Stimulated activated CD4-positive, alpha-beta T cell treated with anti-CD3 and anti-CD28 coated beads, Interleukin-2, amount 100 ng/mL, for 48 hours (primary cell): ENCODE measurements around the gene RALB.
A peak's percentile ranks its signal among the peaks of the same experiment; 100 is the strongest.

Experiments
- DNase-seq, 2 donors: peaks; one replicate each; pipeline ENCODE4 v3.0.0-alpha.2; 2020

The RALB gene

GRCh38 chr2:120265006-120265405, 12.4 kb downstream of the RALB start:
- no peak for DNase-seq

- no peak for DNase-seq
Measured at GRCh38 chr2:120267348-120267747, 14.7 kb downstream of the RALB start.

- no peak for DNase-seq
Measured at GRCh38 chr2:120269076-120269744, 16.6 kb downstream of the RALB start.

DNA sequence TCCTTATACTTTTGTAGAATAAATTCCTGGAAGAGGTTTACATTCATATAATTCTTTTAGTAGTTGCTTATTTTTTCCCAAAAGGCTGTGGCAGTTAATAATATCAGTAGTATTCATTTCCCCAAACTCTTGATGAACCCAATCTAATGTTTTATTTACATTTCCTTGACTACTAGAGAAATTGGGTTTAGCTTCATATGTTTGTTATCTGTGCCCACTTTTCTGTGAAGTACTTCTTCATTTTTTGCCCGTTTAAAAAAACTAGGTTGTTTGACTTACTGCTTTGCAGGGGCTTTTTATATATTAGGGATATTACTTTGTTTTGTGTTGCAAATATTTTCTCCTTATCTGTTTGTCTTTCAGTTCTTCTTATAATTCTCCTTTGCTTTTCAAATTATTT, 17.2 kb downstream of the RALB start:
- DNase-seq = no peak

DNA sequence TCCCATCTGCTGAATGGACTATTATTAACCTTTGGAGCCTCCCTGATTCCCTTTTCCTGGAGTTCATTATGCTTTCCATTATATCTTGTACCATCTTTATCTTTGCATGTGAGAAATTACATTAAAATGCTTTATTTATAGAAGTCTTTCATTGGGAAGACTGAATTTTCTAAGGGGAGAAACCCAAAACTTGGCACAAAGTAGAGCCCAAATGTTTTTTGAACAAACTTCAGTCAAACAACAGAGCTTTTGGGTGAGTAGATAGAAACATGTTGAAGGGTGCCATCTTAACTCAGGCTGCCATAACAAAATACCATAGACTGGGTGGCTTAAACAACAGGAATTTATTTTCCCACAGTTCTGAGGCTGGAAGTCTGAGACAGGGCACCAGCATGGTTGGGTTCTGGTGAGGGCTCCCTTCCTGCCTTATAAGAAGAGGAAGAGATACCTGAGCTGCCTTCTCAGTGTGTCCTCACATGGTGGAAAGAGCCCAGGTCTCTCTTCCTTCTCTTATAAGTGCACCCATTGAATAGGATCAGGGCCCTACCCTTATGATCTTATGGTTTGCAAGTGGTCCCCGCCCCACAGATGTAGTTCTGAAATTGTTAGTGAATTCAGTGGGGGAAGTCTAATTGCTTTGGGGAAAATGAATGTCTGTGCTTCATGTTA, 19.2 kb downstream of the RALB start:
- no peak for DNase-seq

- no peak for DNase-seq
Measured at GRCh38 chr2:120272763-120273481, 20.3 kb downstream of the RALB start.

- DNase-seq = no peak
Measured at GRCh38 chr2:120275617-120276400, 23.2 kb downstream of the RALB start.

- DNase-seq = no peak
Measured at GRCh38 chr2:120277505-120278205, 25.0 kb downstream of the RALB start.

- no peak for DNase-seq
Measured at GRCh38 chr2:120278901-120279300, 26.2 kb downstream of the RALB start.

DNA sequence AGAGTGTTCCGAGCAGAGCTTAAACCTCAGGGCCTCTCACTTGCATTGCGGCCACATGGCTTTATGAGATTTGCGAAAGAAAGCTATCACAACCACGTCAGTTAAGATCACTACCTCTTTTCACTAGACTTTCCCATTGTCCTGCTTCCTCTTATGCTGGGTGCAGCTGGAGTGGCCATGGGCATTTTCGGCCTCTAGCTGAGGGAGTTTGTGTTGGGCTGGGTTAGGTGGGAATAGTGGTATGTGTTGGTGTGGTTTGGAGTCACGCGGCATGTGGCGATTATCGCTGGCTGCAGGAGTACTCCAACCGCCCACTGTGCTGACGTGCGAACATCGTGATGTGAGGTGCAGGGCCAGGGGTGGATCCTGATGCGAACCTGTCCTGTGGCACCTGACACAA, 27.1 kb downstream of the RALB start:
- no peak for DNase-seq

DNA sequence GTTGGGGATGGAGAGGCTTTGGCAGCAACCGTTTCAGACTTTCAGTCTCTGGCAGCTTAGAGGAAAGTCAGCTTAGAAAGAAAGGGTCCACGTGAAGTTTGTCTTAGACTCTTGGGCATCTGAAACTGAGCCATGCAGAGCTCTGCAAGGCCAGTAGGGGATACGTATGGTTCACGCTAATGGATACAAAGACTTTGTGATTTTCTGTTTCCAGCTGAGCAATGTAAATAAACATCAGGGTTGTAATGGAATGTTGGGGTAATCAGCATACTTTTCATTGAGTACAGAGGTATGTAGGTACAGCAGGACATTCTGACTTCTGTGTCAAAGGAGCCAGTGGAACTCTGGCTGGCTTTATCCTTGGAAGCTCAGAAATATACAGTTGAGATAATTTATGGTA, 31.0 kb downstream of the RALB start:
- no peak for DNase-seq

DNA sequence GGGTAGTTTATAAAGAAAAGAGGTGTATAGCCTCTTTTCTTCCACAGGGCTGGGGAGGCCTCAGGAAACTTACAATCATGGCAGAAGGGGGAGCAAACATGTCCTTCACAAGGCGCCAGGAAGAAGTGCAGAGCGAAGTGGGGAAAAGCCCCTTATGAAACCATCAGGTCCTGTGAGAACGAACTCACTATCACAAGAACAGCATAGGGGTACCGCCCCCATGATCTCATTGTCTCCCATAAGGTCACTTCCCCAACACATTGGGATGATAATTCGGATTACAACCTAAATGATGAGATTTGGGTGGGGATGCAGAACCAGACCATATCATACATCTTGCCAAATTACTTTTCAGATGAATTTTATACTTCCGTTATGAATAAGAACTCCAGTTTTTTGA, 32.4 kb downstream of the RALB start:
- DNase-seq = no peak

GRCh38 chr2:120287183-120288015, 34.7 kb downstream of the RALB start:
- peak; percentile 17 to 26 for DNase-seq

DNA sequence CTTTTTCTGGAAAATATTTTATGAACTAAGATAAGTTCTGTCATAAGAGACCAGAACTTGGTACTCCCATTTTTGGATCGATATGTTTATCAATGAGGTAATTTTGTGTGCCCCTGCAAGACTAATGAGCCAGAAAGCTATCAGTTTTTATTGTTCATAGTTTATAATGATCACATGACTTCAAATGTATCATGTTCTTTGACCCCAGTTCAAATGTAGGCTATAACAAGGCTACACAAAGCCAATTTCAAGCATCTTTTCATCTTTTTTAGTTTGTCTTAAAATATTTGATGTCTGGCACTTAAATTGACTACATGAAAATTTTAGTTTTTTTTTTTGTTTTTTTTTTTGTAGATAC, 35.3 kb downstream of the RALB start:
- no peak for DNase-seq

GRCh38 chr2:120289221-120289906, 36.7 kb downstream of the RALB start:
- no peak for DNase-seq

DNA sequence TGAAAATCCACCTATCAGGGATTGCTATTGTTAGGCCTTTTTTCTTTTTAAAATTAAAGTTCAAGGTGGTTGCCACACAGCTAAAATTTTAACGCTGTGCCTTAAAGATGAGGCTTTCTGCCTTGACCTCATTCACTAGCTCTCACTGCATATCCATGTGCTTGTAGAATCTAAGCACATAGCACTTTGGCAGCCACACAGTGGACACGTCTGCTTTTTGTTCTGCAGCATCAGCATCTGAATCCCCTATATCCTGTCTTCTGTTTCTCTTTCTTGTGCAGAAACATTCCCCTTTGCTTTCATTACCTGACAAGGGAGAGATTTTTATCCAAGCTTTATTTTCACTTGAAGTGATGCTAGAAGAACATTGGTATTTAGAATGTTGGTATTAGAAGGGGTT, 38.1 kb downstream of the RALB start:
- no peak for DNase-seq

DNA sequence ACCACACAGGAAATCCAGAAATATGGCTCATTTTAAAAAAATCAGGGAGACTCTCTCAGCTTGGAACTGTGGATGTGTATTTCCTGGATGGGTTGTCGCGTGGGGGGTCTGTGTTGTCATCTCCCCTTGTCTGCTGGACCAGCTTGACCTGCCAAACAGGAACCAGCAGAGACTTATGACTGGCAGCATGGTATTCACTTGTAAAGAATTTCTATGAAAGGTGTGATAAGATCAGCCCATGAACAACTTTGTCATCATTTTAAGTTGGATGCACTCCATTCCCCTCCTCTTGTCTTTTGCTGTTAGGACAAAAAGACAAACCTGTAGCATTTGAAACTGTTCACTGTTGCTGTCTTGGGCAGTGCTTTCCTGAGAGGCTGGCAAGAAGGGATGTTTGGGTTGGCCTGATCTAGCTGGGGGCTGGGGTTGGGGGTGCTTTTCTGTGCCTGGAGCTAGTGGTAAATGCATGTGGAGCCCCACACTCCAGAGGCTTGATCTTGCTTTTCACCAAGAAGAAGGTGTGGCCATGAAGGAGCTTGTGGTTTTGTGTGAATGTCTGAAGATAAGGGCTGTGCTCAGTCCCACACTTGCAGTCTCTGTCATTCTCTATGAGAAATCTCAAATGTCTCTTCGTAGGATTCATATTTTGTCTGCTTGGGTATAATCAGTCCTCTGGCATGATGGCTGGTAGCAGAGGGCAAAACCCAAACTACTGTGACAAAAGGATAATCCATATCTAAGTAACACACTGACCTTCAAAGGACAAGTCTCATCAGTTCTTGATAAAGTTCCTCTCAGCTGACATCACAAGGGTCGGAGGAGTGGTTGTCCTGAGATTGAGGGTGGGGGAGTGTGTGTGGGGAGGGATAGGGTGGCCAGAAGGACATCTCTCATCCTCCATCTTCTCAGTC, 39.0 kb downstream of the RALB start:
- DNase-seq = no peak

- DNase-seq = no peak
Measured at GRCh38 chr2:120293096-120294007, 40.7 kb downstream of the RALB start.

GRCh38 chr2:120294008-120294340, 41.3 kb downstream of the RALB start:
- DNase-seq = no peak
